ENCODE measurements around the gene FAM240A. TPM values are rescaled to one million over a fixed set of nuclear protein-coding genes. Genes with fewer than 3 reads are reported as not detected.
"Not testable (repeated sequence)": the region's sequence is repeated elsewhere in the genome, so short reads cannot be mapped to it uniquely, and the experiment has no call there.

FAM240A gene
- total RNA-seq, 1 experiment from 2014 or later, result not detected

DNA sequence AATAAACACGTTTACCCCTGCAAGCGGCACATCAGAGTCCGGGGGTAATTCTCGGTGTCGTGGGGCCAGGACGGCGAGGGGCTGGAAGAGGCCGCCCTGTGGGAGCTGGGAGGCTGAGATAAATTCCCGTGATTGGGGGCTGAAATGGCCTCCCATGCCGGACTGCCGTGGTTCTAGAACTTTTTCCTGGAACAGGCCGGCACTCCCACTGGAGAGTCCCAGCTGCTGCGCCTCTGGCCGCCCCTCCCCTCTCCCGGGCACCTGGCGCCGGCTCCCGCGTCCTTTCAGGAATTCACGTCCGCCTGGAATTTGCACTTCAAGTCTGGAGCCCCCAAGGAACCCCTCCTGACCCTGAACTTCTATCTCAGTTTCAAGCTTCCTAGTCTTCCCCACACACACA is 35.4 kb upstream of the FAM240A start:
- Histone ChIP-seq H3K4me3 (replicated peaks in 1 of 2; ENCODE audit: low read depth in 1 of 2, low read length in 2 of 2) (no peak overlapping the region), H3K27ac (ENCODE audit: low read depth, low read length) (no peak overlapping the region), H2AFZ (ENCODE audit: low read depth, low read length, poor library complexity, severe bottlenecking) (no peak overlapping the region), H3K27me3 (ENCODE audit: insufficient read depth, low read length) (no peaks in the 10 kb centered on the region), H4K20me1 (ENCODE audit: insufficient read depth) (no peaks in the 10 kb centered on the region), H3K36me3 (ENCODE audit: control insufficient read depth in 1 of 2, insufficient read depth in 2 of 2, low read length in 2 of 2) (no peaks in the 10 kb centered on the region), H3K9ac (ENCODE audit: low read length) (no peak overlapping the region), H3K9me2 (ENCODE audit: insufficient read depth) (no peaks in the 10 kb centered on the region), H3K9me3 (ENCODE audit: control insufficient read depth in 1 of 2, insufficient read depth in 1 of 2, low read depth in 1 of 2, low read length in 2 of 2) (no peaks in the 10 kb centered on the region), H3K4me1 (ENCODE audit: control insufficient read depth in 1 of 2, insufficient read depth in 2 of 2, low read length in 2 of 2) (peaks cover 2 to 8% of the 10 kb centered on the region in 2 experiments; a peak in 2 of 4 replicates), H3K4me2 (ENCODE audit: low read length) (no peak overlapping the region), H3K79me2 (ENCODE audit: insufficient read depth, low read length) (no peaks in the 10 kb centered on the region)
- DNase-seq (ENCODE audit: low read depth, low spot score), result no peak
- RAD21 ChIA-PET (ENCODE audit: low non-redundant PET in 1 of 2, low total read pairs in 2 of 2, uncharacterized antibody in 2 of 2, unreplicated experiment in 2 of 2), result no interaction called here
- POLR2A ChIA-PET, result no interaction called here
- no TSS peak for BruUV-seq (replicated peaks)
- CTCF ChIA-PET, result interaction anchor here (2.0 kb wide), 1 partner anchor 19 kb away, joined by 5 read pairs; no protein-coding TSS in a partner anchor
- intact Hi-C loops (cut with micrococcal nuclease), result no loop called here
- no peak for TF ChIP-seq SIN3A (IDR thresholded peaks at IDR 0.05; ENCODE audit: low read depth)
- no peak for TF ChIP-seq EZH2phosphoT487 (IDR thresholded peaks at IDR 0.05; ENCODE audit: borderline replicate concordance)
- TF ChIP-seq RAD21 (IDR thresholded peaks at IDR 0.05; ENCODE audit: low read depth), result no peak
- TF ChIP-seq, protein P1, sequence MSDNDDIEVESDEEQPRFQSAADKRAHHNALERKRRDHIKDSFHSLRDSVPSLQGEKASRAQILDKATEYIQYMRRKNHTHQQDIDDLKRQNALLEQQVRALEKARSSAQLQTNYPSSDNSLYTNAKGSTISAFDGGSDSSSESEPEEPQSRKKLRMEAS (IDR thresholded peaks at IDR 0.05), result no peak
- no peak for TF ChIP-seq ELF1 (IDR thresholded peaks at IDR 0.05; ENCODE audit: borderline replicate concordance, low read depth)
- TF ChIP-seq POLR2A (IDR thresholded peaks at IDR 0.05; ENCODE audit: borderline replicate concordance, extremely low read depth, insufficient read depth, insufficient read length), result no peak
- TF ChIP-seq, protein P2, sequence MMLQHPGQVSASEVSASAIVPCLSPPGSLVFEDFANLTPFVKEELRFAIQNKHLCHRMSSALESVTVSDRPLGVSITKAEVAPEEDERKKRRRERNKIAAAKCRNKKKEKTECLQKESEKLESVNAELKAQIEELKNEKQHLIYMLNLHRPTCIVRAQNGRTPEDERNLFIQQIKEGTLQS (IDR thresholded peaks at IDR 0.05), result no peak
- ATAC-seq, result no peak

DNA sequence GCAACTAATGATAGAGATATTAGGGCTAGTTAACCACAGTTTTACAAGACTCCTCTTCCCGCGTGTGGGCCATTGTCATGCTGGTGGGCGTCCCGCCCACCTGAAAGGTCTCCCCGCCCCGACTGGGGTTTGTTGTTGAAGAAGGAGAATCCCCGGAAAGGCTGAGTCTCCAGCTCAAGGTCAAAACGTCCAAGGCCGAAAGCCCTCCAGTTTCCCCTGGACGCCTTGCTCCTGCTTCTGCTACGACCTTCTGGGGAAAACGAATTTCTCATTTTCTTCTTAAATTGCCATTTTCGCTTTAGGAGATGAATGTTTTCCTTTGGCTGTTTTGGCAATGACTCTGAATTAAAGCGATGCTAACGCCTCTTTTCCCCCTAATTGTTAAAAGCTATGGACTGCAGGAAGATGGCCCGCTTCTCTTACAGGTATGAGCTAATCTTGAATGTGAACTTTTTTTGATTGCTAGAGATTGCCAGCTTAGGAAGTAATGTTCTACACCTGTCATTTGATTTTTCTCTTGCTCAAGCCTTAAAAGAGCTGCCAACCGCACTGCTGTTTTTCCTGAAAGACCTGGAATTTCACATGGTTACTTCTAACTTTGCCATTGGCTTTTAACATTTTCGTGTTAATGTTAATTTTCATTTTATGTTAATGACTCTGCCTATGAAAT is 34.6 kb upstream of the FAM240A start:
- H3K79me2 ChIP-seq (ENCODE audit: insufficient read depth, low read length); H3K4me1 ChIP-seq (ENCODE audit: control insufficient read depth in 1 of 2, insufficient read depth in 2 of 2, low read length in 2 of 2); H3K4me3 ChIP-seq (replicated peaks in 1 of 2; ENCODE audit: low read depth in 1 of 2, low read length in 2 of 2); H3K9me3 ChIP-seq (ENCODE audit: control insufficient read depth in 1 of 2, insufficient read depth in 1 of 2, low read depth in 1 of 2, low read length in 2 of 2); BruUV-seq (replicated peaks); DNase-seq (ENCODE audit: low read depth, low spot score); intact Hi-C loops (cut with micrococcal nuclease); H3K9ac ChIP-seq (ENCODE audit: low read length); H3K27ac ChIP-seq (ENCODE audit: low read depth, low read length); POLR2A ChIA-PET; H3K27me3 ChIP-seq (ENCODE audit: insufficient read depth, low read length); H3K4me2 ChIP-seq (ENCODE audit: low read length); H3K9me2 ChIP-seq (ENCODE audit: insufficient read depth); ATAC-seq; H4K20me1 ChIP-seq (ENCODE audit: insufficient read depth); H3K36me3 ChIP-seq (ENCODE audit: control insufficient read depth in 1 of 2, insufficient read depth in 2 of 2, low read length in 2 of 2); RAD21 ChIA-PET (ENCODE audit: low non-redundant PET in 1 of 2, low total read pairs in 2 of 2, uncharacterized antibody in 2 of 2, unreplicated experiment in 2 of 2); H2AFZ ChIP-seq (ENCODE audit: low read depth, low read length, poor library complexity, severe bottlenecking): not testable (repeated sequence)
- CTCF ChIA-PET, result interaction anchor here (2.0 kb wide), 1 partner anchor 19 kb away, joined by 5 read pairs; no protein-coding TSS in a partner anchor
